Mesenchymal stem cell (in vitro differentiated cells and primary cell): ENCODE measurements around the gene LMTK2.

Experiments
- DNase-seq: peaks from one replicate; pipeline ENCODE4 v3.0.0-alpha.2; 2013
- H2AFZ ChIP-seq: one replicate; pipeline ENCODE4 v1.6.1; 2013; ENCODE audit warnings: low read depth, mild to moderate bottlenecking, control low read depth, inconsistent platforms, low read length, moderate library complexity
- H2AK5ac ChIP-seq: 2 replicates; pipeline ENCODE4 v1.6.1; 2013; ENCODE audit warnings: low read length, moderate library complexity, mild to moderate bottlenecking, inconsistent platforms; ENCODE audit not compliant: severe bottlenecking
- H2BK120ac ChIP-seq: one replicate; pipeline ENCODE4 v1.6.1; 2013; ENCODE audit warnings: low read depth, mild to moderate bottlenecking, inconsistent platforms, low read length, moderate library complexity
- H2BK12ac ChIP-seq, 2 experiments: one replicate each; pipeline ENCODE4 v1.6.1; 2013; ENCODE audit warnings: inconsistent platforms in 2 of 2, low read length in 2 of 2, mild to moderate bottlenecking in 2 of 2, moderate library complexity in 2 of 2, control low read depth in 1 of 2
- H2BK15ac ChIP-seq: one replicate; pipeline ENCODE4 v1.6.1; 2013; ENCODE audit warnings: mild to moderate bottlenecking, low read depth, inconsistent platforms; ENCODE audit not compliant: poor library complexity, severe bottlenecking
- H2BK5ac ChIP-seq: 2 replicates; pipeline ENCODE4 v1.6.1; 2013; ENCODE audit warnings: low read depth, mild to moderate bottlenecking, low read length, control low read depth, inconsistent platforms; ENCODE audit not compliant: poor library complexity, severe bottlenecking
- H3K14ac ChIP-seq, 2 experiments: one replicate each; pipeline ENCODE4 v1.6.1; 2013; ENCODE audit warnings: inconsistent platforms in 2 of 2, low read length in 2 of 2, control low read depth in 1 of 2, mild to moderate bottlenecking in 1 of 2, moderate library complexity in 1 of 2
- H3K18ac ChIP-seq, 2 experiments: one replicate each; pipeline ENCODE4 v1.6.1; 2013; ENCODE audit warnings: inconsistent platforms in 2 of 2, low read length in 2 of 2, control low read depth in 1 of 2, low read depth in 1 of 2, mild to moderate bottlenecking in 1 of 2
- H3K23ac ChIP-seq, 2 experiments: one replicate each; pipeline ENCODE4 v1.6.1; 2013; ENCODE audit warnings: inconsistent platforms in 2 of 2, low read length in 2 of 2, mild to moderate bottlenecking in 2 of 2, moderate library complexity in 2 of 2, control low read depth in 1 of 2
- H3K27ac ChIP-seq: 2 replicates; pipeline ENCODE4 v1.5.1; 2013; ENCODE audit warnings: mild to moderate bottlenecking, moderate library complexity, low read length, control low read depth, inconsistent platforms; ENCODE audit not compliant: poor library complexity, severe bottlenecking
- H3K27me3 ChIP-seq, 2 experiments: 2 replicates each; pipeline versions ENCODE4 v1.6.1 to v1.7.0; 2013; ENCODE audit warnings: low read length in 2 of 2, mild to moderate bottlenecking in 2 of 2, moderate library complexity in 2 of 2, control low read depth in 1 of 2, inconsistent platforms in 1 of 2; ENCODE audit not compliant: control insufficient read depth in 1 of 2, insufficient read depth in 1 of 2
- H3K36me3 ChIP-seq, 2 experiments: 2 replicates each; pipeline versions ENCODE4 v1.6.1 to v1.7.0; 2013; ENCODE audit warnings: low read length in 2 of 2, control low read depth in 1 of 2, inconsistent platforms in 1 of 2, low read depth in 1 of 2, mild to moderate bottlenecking in 1 of 2; ENCODE audit not compliant: insufficient read depth in 2 of 2, control insufficient read depth in 1 of 2
- H3K4ac ChIP-seq, 2 experiments: one replicate each; pipeline ENCODE4 v1.6.1; 2013; ENCODE audit warnings: inconsistent platforms in 2 of 2, low read length in 2 of 2, mild to moderate bottlenecking in 2 of 2, moderate library complexity in 2 of 2, control low read depth in 1 of 2, low read depth in 1 of 2
- H3K4me1 ChIP-seq: 2 replicates; pipeline ENCODE4 v1.6.1; 2013; ENCODE audit warnings: low read depth, low read length, control low read depth; ENCODE audit not compliant: control insufficient read depth, insufficient read depth
- H3K4me2 ChIP-seq: 2 replicates; pipeline ENCODE4 v1.6.1; 2013; ENCODE audit warnings: low read length, mild to moderate bottlenecking, inconsistent platforms; ENCODE audit not compliant: poor library complexity, severe bottlenecking
- H3K4me3 ChIP-seq, 2 experiments: 2 replicates each; pipeline versions ENCODE4 v1.5.1 to v1.7.0; 2013; ENCODE audit warnings: low read length in 2 of 2, mild to moderate bottlenecking in 2 of 2, control low read depth in 1 of 2, low read depth in 1 of 2; ENCODE audit not compliant: insufficient read depth in 1 of 2
- H3K79me1 ChIP-seq: replicated peaks from 2 replicates; pipeline ENCODE4 v1.6.1; 2013; ENCODE audit warnings: mild to moderate bottlenecking, control low read depth, low read length, inconsistent platforms; ENCODE audit not compliant: poor library complexity, severe bottlenecking
- H3K9ac ChIP-seq: 2 replicates; pipeline ENCODE4 v1.7.0; 2013; ENCODE audit warnings: mild to moderate bottlenecking, low read length, moderate library complexity
- H3K9me3 ChIP-seq: 2 replicates; pipeline ENCODE4 v1.7.0; 2013; ENCODE audit warnings: mild to moderate bottlenecking, low read length; ENCODE audit not compliant: control insufficient read depth
- H4K8ac ChIP-seq: one replicate; pipeline ENCODE4 v1.6.1; 2013; ENCODE audit warnings: inconsistent platforms, mild to moderate bottlenecking, low read length, moderate library complexity
- H4K91ac ChIP-seq: one replicate; pipeline ENCODE4 v1.6.1; 2013; ENCODE audit warnings: mild to moderate bottlenecking, low read length, inconsistent platforms
- WGBS: methylation state at CpG from one replicate; pipeline ENCODE4 v1.1.7; 2013; ENCODE audit warnings: mixed read lengths; 5-methylcytosine and 5-hydroxymethylcytosine counted together

Gene LMTK2

GRCh38 chr7:98213888-98214810, 107.5 kb downstream of the LMTK2 start:
- no peak overlapping the region for H3K9ac ChIP-seq
- no peak overlapping the region for H3K23ac ChIP-seq
- H4K8ac ChIP-seq, result no peak overlapping the region
- DNase-seq, result no peak
- no peak overlapping the region for H3K27ac ChIP-seq
- no peak overlapping the region for H4K91ac ChIP-seq
- H3K4ac ChIP-seq, result no peak overlapping the region
- H2AFZ ChIP-seq, result no peak overlapping the region
- H3K4me3 ChIP-seq, result no peak overlapping the region
- H3K79me1 ChIP-seq, result peaks cover 7% of the 10 kb centered on the region
- H3K27me3 ChIP-seq, result peaks cover 0 to 5% of the 10 kb centered on the region in 2 experiments
- no peak overlapping the region for H2BK12ac ChIP-seq
- no peak overlapping the region for H3K4me2 ChIP-seq
- H3K4me1 ChIP-seq, result peaks cover 16% of the 10 kb centered on the region
- H2BK5ac ChIP-seq, result no peak overlapping the region
- no peak overlapping the region for H3K18ac ChIP-seq
- no peak overlapping the region for H3K14ac ChIP-seq
- no peak overlapping the region for H2AK5ac ChIP-seq
- no peak overlapping the region for H2BK15ac ChIP-seq
- peaks cover 0 to 42% of the 10 kb centered on the region in 2 experiments for H3K36me3 ChIP-seq
- H2BK120ac ChIP-seq, result no peak overlapping the region
- H3K9me3 ChIP-seq, result no peaks in the 10 kb centered on the region
- 92% methylated on average over 25 of the region's 25 CpGs for WGBS

- Histone ChIP-seq H4K91ac (no peak overlapping the region), H2AK5ac (no peak overlapping the region), H3K4me3 (no peak overlapping the region), H3K4ac (no peak overlapping the region), H3K9me3 (no peaks in the 10 kb centered on the region), H2BK5ac (no peak overlapping the region), H4K8ac (no peak overlapping the region), H3K36me3 (peaks cover 0 to 42% of the 10 kb centered on the region in 2 experiments), H3K18ac (no peak overlapping the region), H3K14ac (no peak overlapping the region), H3K27me3 (peaks cover 0 to 5% of the 10 kb centered on the region in 2 experiments), H3K23ac (no peak overlapping the region), H3K27ac (no peak overlapping the region), H2BK12ac (no peak overlapping the region), H3K79me1 (peaks cover 7% of the 10 kb centered on the region), H2BK15ac (no peak overlapping the region), H3K4me1 (peaks cover 15% of the 10 kb centered on the region), H3K4me2 (no peak overlapping the region), H2BK120ac (no peak overlapping the region), H3K9ac (no peak overlapping the region), H2AFZ (no peak overlapping the region)
- DNase-seq, result no peak
- 94% methylated on average over 27 of the region's 27 CpGs for WGBS
These were observed 108.2 kb downstream of the LMTK2 start for GRCh38 chr7:98214811-98215321.

- Histone ChIP-seq H3K4me2 (no peak overlapping the region), H3K27me3 (peaks cover 0 to 5% of the 10 kb centered on the region in 2 experiments), H3K18ac (no peak overlapping the region), H3K9me3 (no peaks in the 10 kb centered on the region), H2BK120ac (no peak overlapping the region), H3K36me3 (peaks cover 0 to 42% of the 10 kb centered on the region in 2 experiments), H3K79me1 (peaks cover 7% of the 10 kb centered on the region), H2BK12ac (no peak overlapping the region), H3K9ac (no peak overlapping the region), H2BK5ac (no peak overlapping the region), H3K4ac (no peak overlapping the region), H3K4me3 (no peak overlapping the region), H3K4me1 (peaks cover 8% of the 10 kb centered on the region), H4K8ac (no peak overlapping the region), H2AFZ (no peak overlapping the region), H4K91ac (peak overlapping the region; percentile 68), H2BK15ac (peak overlapping the region; percentile 1), H2AK5ac (no peak overlapping the region), H3K23ac (no peak overlapping the region), H3K27ac (no peak overlapping the region), H3K14ac (no peak overlapping the region)
- DNase-seq, result no peak
- 97% methylated on average over 30 of the region's 32 CpGs for WGBS
These were observed 109.2 kb downstream of the LMTK2 start for GRCh38 chr7:98215561-98216495.
